Measurements from ENCODE around the gene TNFAIP3.

DNA sequence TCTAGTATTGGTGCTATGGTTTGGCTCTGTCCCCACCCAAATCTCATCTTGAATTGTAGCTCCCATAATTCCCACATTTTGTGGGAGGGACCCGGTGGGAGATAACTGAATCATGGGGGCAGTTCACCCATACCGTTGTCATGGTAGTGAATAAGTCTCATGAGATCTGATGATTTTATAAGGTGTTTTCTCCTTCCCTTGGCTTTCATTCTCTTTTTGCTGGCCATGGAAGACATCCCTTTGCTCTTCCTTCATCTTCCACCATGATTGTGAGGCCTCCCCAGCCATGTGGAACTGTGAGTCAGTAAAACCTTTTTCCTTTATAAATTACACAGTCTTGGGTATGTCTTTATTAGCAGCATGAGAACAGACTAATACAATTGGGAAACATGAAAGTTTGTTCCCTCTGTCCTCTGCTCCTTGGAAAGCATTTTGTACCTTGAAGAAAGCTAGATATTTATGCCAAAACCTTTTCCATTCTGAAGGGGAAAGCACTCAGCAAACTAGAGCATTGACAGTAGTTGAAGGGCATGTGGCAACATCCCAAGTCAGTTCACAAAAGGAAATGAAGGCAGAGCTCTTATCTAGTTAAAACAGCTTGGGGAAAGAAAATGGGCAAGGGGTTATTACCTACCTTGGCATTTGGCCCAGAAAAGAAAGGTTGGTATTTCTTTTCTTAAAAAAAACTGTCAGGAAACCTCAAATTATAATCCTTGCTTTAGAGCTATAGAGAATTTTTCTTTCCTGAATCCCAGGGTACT, 10.7 kb upstream of the TNFAIP3 start:
- TF ChIP-seq OSR1 (CRISPR knock-in tag; IDR thresholded peaks at IDR 0.05) (no peak), SNAI2 (CRISPR knock-in tag; IDR thresholded peaks at IDR 0.05) (no peak), ZFP30 (CRISPR knock-in tag; IDR thresholded peaks at IDR 0.05) (no peak), ZFP3 (CRISPR knock-in tag; IDR thresholded peaks at IDR 0.05) (no peak), PPARA (CRISPR knock-in tag; IDR thresholded peaks at IDR 0.05; ENCODE audit: borderline replicate concordance) (no peak), ZNF565 (CRISPR knock-in tag; conservative IDR thresholded peaks at IDR 0.05; ENCODE audit: low read depth) (no peak), CSDC2 (CRISPR knock-in tag; IDR thresholded peaks at IDR 0.05) (no peak)
- TF ChIP-seq, protein P1, sequence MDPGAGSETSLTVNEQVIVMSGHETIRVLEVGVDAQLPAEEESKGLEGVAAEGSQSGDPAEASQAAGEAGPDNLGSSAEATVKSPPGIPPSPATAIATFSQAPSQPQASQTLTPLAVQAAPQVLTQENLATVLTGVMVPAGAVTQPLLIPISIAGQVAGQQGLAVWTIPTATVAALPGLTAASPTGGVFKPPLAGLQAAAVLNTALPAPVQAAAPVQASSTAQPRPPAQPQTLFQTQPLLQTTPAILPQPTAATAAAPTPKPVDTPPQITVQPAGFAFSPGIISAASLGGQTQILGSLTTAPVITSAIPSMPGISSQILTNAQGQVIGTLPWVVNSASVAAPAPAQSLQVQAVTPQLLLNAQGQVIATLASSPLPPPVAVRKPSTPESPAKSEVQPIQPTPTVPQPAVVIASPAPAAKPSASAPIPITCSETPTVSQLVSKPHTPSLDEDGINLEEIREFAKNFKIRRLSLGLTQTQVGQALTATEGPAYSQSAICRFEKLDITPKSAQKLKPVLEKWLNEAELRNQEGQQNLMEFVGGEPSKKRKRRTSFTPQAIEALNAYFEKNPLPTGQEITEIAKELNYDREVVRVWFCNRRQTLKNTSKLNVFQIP (CRISPR knock-in tag; IDR thresholded peaks at IDR 0.05; ENCODE audit: borderline replicate concordance, low read depth): no peak
- TF ChIP-seq, protein P2, sequence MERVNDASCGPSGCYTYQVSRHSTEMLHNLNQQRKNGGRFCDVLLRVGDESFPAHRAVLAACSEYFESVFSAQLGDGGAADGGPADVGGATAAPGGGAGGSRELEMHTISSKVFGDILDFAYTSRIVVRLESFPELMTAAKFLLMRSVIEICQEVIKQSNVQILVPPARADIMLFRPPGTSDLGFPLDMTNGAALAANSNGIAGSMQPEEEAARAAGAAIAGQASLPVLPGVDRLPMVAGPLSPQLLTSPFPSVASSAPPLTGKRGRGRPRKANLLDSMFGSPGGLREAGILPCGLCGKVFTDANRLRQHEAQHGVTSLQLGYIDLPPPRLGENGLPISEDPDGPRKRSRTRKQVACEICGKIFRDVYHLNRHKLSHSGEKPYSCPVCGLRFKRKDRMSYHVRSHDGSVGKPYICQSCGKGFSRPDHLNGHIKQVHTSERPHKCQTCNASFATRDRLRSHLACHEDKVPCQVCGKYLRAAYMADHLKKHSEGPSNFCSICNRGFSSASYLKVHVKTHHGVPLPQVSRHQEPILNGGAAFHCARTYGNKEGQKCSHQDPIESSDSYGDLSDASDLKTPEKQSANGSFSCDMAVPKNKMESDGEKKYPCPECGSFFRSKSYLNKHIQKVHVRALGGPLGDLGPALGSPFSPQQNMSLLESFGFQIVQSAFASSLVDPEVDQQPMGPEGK (CRISPR knock-in tag; IDR thresholded peaks at IDR 0.05; ENCODE audit: borderline replicate concordance): no peak

Measured in SK-N-SH treated with all-trans-retinoic acid at 6 μM for 48 hours (cell line).